ENCODE measurements around the gene RAB37. TPM values are rescaled to one million over a fixed set of nuclear protein-coding genes. Genes with fewer than 3 reads are reported as not detected.
A peak's percentile ranks its signal among the peaks of the same experiment; 100 is the strongest.

The RAB37 gene
- total and polyA plus RNA-seq, 2 of the 13 experiments (the other 11 are each of a cell fraction or from before 2014, with no cell fraction given): 0.91 to 3.7 TPM

- TF ChIP-seq ATF7 (IDR thresholded peaks at IDR 0.05): no peak
- no peak for TF ChIP-seq ATF7 (CRISPR knock-in tag; IDR thresholded peaks at IDR 0.05)
- TF ChIP-seq HOXA3 (CRISPR knock-in tag; IDR thresholded peaks at IDR 0.05): peak; percentile 83
- TF ChIP-seq ZBTB46 (CRISPR knock-in tag; IDR thresholded peaks at IDR 0.05; ENCODE audit: borderline replicate concordance): no peak
- TF ChIP-seq GATA4 (IDR thresholded peaks at IDR 0.05; ENCODE audit: borderline replicate concordance, low read depth): peak; percentile 94
- TF ChIP-seq MBNL3 (CRISPR knock-in tag; conservative IDR thresholded peaks at IDR 0.05): no peak
- no peak for TF ChIP-seq SIX4 (CRISPR knock-in tag; IDR thresholded peaks at IDR 0.05)
- TF ChIP-seq KLF12 (CRISPR knock-in tag; IDR thresholded peaks at IDR 0.05; ENCODE audit: borderline replicate concordance): peak; percentile 98
- TF ChIP-seq HES4 (CRISPR knock-in tag; IDR thresholded peaks at IDR 0.05; ENCODE audit: borderline replicate concordance): peak; percentile 94
- TF ChIP-seq ZNF207 (IDR thresholded peaks at IDR 0.05; ENCODE audit: borderline replicate concordance): no peak
- TF ChIP-seq FOXO1 (CRISPR knock-in tag; IDR thresholded peaks at IDR 0.05): peak; percentile 33; the same call in 1 of the 2 replicates
- peak; percentile 92 for TF ChIP-seq ZNF430 (CRISPR knock-in tag; IDR thresholded peaks at IDR 0.05)
- TF ChIP-seq ZNF235 (CRISPR knock-in tag; IDR thresholded peaks at IDR 0.05; ENCODE audit: borderline replicate concordance): peak; percentile 97
- TF ChIP-seq MXD1 (CRISPR knock-in tag; IDR thresholded peaks at IDR 0.05): peak; percentile 97
- TF ChIP-seq POLR2G (IDR thresholded peaks at IDR 0.05; ENCODE audit: low read depth, low read length): peak; percentile 100
- peak; percentile 92; the same call in 1 of the 2 replicates for TF ChIP-seq HOXA9 (CRISPR knock-in tag; IDR thresholded peaks at IDR 0.05; ENCODE audit: borderline replicate concordance)
- peak; percentile 85; the same call in 1 of the 2 replicates for TF ChIP-seq ZNF549 (CRISPR knock-in tag; IDR thresholded peaks at IDR 0.05)
- TF ChIP-seq ATM (IDR thresholded peaks at IDR 0.05; ENCODE audit: borderline replicate concordance): no peak
- 0 out of 2 replicates have a peak, but pooled peaks have one; percentile 40 for TF ChIP-seq ZNF567 (CRISPR knock-in tag; IDR thresholded peaks at IDR 0.05; ENCODE audit: borderline replicate concordance)
- no peak for TF ChIP-seq ZNF652 (CRISPR knock-in tag; IDR thresholded peaks at IDR 0.05; ENCODE audit: borderline replicate concordance, low read depth)
- no peak; the same call in 1 of the 2 replicates for TF ChIP-seq ZNF841 (CRISPR knock-in tag; IDR thresholded peaks at IDR 0.05; ENCODE audit: borderline replicate concordance)
- TF ChIP-seq KDM4B (CRISPR knock-in tag; IDR thresholded peaks at IDR 0.05): peak; percentile 84; the same call in 1 of the 2 replicates
- TF ChIP-seq ZSCAN9 (CRISPR knock-in tag; IDR thresholded peaks at IDR 0.05; ENCODE audit: borderline replicate concordance): peak; percentile 91
- no peak for TF ChIP-seq FOXJ3 (CRISPR knock-in tag; IDR thresholded peaks at IDR 0.05; ENCODE audit: borderline replicate concordance)
- TF ChIP-seq HDAC2 (CRISPR knock-in tag; IDR thresholded peaks at IDR 0.05): peak; percentile 74
- 0 out of 2 replicates have a peak, but pooled peaks have one; percentile 60 for TF ChIP-seq NFKBIZ (CRISPR knock-in tag; IDR thresholded peaks at IDR 0.05)
- 0 out of 2 replicates have a peak, but pooled peaks have one; percentile 50 for TF ChIP-seq JUND (CRISPR knock-in tag; IDR thresholded peaks at IDR 0.05)
- TF ChIP-seq ZSCAN12 (CRISPR knock-in tag; IDR thresholded peaks at IDR 0.05): peak; percentile 82; the same call in 1 of the 2 replicates
- TF ChIP-seq RAD51 (IDR thresholded peaks at IDR 0.05; ENCODE audit: borderline replicate concordance): no peak
These were observed 11.6 kb downstream of the RAB37 start, which contains the start of gene NHERF1 (continued) for GRCh38 chr17:74748529-74749278.

Data from HepG2 (cell line).